ENCODE measurements around the gene OTOA.
"Not testable (repeated sequence)": the region's sequence is repeated elsewhere in the genome, so short reads cannot be mapped to it uniquely, and the experiment has no call there.

The OTOA gene

DNA sequence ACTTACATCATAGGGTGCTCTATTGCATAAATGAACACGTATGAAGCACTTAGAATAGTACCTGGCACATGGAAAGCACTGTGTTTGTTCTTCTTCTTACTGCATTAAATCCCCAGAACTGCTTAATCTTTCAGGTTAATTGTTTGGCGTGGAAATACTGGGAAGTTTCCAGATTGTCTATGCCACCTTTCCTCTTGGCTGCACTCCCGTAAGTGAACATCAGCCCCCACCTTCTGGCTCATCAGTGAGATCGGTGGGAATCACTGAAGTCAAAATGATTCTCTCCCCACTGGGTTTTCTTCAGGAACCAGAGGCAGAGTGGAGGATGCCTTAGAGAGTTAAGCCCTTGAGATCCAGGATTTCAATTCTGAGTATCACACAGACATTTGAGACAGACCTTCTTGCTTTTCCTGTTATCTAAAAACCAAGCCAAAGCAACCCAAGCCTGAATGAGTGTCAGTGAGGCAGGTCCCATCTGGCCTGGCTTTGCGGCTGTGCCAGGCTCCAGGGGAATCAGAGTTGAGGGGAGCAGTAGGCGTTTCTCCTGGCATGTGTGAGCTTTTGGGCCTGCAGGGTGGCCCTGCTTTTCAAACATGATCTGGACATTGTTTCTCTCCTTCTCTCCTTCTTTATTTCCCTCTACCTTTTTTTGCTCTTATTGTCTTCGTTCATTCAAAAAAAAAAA, 59.1 kb downstream of the OTOA start:
- DNase-seq (ENCODE audit: low read depth), result no peak

DNA sequence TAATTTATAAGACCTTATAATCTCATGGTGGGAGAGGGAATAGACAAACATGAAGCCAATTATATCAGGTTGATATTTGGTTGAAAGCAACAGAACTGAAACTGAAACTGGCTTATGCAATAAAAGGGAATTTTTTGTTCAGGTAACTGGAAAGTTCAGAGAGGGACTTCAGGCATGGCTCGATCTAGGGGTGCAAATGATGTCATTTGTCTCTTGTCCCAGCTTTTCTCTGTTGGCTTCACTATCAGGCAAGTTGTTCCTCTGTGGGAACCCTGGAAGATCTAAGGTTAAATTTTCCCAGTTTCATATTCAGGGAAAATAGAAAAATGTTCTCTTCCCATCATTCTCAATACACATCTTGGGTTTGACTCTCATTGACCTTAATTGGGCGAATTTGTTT, 59.8 kb downstream of the OTOA start:
- DNase-seq (ENCODE audit: low read depth), result no peak

DNA sequence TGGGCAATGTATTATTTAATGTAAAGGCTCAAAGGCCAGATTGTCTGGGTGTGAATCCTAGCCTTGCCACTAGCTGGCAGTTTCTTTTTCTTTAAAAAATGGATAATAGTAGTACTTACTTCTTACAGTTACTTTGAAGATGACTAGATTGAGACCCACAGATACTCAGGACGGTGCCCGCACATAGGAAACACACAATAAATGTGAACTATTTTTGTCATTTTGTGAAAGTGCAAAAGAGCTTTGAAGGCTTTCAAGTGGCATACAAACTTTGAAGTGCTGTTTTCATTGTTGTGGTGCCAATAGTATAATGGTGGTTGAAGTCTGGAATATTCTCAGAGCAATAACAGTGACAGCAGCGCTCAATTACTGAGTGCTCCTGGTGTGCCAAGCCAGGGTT, 63.6 kb downstream of the OTOA start:
- DNase-seq (ENCODE audit: low read depth), result no peak

DNA sequence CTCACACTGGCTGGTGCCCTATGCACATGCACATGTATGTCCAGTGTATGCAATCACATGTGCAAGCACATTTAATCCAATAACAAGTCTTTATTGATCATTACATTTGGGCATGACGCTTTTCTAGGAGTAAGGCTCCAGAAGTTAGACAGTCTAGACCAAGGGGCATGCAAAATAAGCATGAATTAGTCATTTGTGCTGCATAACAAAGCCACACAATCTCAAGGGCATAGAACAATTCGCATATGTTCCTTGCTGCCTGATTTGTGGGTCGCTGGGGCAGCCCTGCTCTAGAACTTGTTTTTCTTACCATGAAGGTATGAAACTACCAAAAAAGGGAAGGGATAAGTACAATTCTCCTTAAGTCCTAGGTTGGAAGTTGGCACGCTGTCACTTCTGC, 67.5 kb downstream of the OTOA start:
- not testable (repeated sequence) for DNase-seq (ENCODE audit: low read depth)

DNA sequence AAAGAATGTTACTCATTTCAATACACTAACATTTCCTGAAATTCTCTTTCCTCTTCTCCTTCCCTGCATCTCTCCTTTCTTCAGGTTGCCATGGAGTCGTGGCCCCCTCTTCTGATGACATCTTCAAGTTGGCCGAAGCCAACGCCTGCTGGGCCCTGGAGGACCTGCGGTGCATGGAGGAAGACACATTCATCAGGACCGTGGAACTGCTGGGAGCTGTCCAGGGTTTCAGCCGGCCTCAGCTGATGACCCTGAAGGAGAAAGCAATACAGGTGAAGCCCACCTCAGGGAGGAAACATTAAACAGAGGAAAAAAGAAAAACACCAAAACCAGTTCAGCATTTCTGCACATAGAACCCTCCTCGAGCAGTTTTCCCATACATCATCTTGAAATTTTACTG, 76.9 kb downstream of the OTOA start:
- not testable (repeated sequence) for DNase-seq (ENCODE audit: low read depth)

DNA sequence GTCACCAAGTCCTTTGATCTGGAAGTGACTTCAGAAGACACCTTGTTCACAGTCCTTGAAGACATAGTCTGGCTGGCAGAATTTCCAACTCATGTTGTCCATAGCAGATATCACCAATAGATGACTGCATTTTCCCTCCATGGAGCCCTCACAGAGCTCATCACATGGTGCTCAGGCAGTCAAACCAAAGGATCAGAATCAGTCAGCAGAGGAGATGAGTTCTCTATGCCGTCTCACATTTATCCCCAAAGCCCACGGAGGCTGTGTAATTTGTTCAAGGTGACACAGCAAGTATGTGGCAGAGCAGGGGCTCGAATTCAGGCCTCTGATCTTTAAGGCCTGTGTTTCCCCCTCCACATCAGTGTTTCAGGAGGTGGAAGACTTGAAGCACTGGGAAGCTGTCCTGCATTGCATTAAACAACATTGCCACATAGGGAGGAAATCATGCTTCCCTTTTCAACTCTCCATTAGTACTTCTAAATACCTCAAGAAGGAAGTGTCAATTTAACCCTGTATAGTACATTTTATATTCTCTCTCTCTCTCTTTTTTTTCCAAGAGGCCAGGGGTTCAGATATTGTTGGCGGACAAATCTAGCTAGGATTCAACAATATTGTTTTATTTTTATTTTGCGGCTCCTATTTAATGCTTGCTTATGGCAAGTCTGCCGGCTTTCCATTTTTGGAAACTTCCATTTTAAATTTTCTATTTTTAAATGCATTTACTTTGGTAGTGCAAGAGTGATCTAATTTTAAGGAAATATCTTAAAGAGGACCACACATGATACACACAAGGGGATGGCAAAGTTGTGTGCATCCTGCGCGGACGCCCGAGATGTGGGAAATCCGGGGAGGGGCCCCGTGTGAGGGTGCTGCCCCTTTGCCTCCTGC, 92.7 kb downstream of the OTOA start:
- DNase-seq (ENCODE audit: low read depth), result peak; percentile 0

DNA sequence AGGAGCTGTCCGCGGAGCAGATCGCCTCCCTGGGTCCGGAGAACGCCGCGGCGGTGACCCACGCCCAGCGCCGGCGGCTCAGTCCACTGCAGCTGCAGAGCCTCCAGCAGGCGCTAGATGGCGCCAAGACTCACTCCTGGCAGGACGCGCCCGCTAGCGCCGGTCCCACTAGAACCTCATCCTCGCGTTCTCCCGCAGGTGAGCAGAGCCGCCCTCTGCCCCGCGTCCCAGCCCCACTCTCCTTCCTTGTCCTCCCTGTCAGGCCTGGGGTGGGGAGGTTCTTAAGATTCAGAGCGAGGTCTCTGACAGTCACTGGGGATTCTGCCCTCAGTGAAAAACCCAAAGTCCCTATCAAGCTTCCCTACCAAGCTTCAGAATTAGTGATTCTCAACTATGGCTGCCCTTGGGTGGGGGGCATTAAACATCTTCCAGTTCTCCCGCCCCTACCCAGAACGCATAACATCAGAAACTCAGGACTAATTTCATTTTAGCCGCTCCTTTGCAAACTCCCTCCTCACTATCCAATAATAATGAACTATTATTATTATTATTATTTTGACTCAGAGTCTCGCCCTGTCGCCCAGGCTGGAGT, 93.4 kb downstream of the OTOA start:
- DNase-seq (ENCODE audit: low read depth), result not testable (repeated sequence)

DNA sequence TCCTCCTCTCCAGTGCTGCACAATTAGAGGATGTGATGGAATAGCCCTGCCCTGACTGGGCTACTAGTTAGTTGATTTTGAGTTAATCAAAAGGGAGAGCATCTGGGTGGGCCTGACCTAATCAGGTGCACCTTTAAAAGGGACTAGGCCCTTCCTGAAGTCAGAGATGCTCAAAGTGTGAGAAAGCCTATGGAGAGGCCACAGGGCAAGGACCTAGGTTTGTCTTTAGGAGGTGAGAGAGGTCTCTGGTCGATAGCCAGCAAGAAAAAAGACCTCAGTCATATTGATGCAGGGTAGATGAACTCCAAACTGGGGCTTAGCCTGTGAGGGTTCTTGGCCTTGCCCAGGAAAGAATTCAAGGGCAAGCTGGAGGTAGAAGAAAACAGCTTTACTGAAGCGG, 104.5 kb downstream of the OTOA start:
- DNase-seq (ENCODE audit: low read depth), result not testable (repeated sequence)

DNA sequence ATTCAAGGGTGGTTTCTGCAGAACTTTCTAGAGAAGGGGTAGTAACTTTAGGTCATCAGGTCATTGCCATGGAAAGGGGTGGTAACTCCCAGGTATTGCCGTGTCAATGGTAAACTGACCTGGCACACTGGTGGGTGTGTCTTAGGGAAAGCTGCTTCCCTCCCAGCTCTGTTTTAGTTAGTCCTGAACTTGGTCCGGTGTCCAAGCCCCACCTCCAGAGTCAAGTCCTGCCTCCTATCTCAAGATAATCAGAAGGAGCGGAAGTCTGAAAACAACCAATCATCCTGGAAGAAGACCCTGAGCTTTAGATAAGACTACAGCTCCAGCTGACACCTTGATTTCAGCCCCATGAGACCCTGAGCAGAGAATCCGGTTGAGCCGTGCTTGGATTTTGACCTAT, 105.0 kb downstream of the OTOA start:
- not testable (repeated sequence) for DNase-seq (ENCODE audit: low read depth)

DNA sequence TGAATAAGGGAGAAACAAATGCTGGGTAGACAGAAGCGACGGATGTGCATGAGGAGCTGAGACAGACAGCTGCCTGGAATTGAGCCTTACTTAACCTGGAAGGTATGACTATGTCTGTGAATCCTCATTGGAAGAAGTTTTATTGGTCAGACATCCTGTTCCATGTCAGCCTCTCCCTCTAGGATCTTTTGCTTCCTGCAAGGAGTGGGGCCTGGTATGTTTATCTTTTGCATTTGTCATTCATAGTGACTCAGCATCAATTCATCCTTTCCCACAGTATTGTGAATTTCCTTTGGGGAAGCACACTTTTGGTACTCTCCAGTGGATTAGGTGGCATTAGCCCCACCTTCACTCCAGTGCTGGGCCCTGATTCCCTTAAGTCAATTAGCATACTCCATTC, 105.5 kb downstream of the OTOA start:
- DNase-seq (ENCODE audit: low read depth), result peak; percentile 90

DNA sequence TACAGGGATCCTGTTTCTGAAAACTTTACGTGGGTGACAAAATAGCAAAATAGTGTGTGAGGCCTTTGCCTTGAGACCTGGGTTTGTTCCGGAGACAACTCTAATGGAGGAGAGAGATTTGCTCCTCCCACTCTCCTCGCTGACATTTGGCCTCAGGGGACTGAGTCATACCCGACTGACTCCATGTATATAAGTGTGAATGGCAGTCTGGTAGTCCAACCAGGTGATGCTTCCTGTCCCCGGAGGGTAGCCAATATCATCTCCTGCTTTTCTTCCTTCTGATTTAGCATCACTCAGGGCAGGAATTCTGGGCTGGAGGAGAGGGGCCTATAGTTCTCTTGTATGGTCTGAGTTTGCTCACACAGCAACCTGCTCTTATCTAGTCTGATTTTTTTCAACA, 106.8 kb downstream of the OTOA start:
- not testable (repeated sequence) for DNase-seq (ENCODE audit: low read depth)

DNA sequence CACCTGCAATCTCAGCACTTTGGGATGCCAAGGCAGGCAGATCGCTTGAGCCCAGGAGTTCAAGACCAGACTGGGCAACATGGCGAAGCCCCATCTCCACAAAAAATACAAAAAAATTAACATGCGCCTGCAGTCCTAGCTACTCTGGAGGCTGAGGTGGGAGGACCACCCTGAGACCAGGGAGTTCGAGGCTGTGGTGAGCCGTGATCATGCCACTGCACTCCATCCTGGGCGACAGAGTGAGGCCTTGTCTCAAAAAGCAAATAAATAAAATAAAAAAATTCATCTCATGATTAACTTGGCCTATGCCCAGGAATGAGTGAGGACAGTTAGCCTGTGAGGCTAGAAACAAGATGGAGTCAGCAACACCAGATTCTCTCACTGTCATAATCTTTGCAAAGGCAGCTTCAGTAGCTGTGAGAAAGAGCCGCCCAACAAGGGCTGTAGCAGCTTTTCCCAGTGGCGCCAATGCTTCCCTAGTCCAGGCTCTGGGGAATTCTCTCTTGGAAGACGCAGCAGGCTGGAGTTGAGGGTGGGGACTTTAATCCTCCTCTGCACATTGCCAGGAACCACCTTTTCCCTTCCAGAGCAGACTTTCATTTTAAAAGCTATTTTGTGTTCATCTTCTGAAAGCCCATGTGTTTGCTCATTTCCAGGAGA, 108.9 kb downstream of the OTOA start:
- not testable (repeated sequence) for DNase-seq (ENCODE audit: low read depth)

DNA sequence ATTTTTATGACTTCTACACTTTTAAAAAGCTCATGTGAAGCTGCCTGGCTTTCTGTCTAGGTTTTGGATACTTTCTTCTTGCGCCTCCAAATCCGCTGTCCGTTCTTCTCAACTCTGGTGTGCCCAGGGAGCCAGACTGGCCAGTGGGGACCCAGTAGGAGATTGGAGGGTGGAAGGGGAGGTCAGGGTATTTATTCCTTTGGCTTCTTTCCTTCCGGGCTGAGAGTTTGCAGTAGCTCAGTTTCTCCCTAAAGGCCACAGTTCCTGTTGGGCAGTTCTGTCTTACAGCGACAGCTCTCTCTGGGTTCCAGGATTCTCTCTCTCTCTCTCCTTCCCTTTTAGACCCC, 109.4 kb downstream of the OTOA start:
- not testable (repeated sequence) for DNase-seq (ENCODE audit: low read depth)

DNA sequence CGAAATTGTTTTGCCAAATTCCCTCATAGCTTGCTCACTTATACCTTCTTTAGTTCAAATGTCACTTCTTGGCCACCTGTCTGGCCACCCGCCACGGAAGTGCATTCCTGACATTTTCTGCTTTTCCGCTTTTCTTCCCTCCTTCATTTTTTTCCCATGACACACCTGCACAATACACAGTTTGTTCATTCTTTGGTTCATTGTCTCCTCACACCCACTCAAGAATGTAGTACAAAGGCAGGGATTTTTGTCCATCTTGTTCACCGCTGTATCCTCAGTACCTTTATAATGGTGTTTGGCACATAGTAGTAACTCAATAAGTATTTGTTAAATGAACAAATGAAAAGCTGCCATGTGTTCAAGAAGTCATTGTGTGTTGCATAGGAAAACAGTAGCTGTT, 116.8 kb downstream of the OTOA start:
- DNase-seq (ENCODE audit: low read depth), result not testable (repeated sequence)

DNA sequence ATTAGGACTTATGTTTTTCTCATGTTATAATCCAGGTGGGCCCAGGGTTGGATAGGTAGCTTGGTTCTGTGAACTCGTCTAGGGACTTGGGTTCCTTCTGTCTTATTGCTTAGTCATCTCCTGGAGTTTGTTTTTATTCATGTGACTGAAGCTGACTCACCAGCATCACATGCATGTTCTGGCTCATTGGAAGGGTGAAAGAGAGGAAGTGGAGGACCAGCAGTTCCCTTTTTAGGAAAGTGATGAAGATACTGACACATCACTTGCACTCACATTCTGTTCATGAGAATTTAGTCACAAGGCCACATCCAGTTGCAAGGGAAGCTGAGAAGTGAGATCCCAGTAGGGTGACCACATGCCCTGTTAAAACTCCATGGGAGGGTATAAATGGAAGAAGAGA, 126.7 kb downstream of the OTOA start:
- not testable (repeated sequence) for DNase-seq (ENCODE audit: low read depth)

DNA sequence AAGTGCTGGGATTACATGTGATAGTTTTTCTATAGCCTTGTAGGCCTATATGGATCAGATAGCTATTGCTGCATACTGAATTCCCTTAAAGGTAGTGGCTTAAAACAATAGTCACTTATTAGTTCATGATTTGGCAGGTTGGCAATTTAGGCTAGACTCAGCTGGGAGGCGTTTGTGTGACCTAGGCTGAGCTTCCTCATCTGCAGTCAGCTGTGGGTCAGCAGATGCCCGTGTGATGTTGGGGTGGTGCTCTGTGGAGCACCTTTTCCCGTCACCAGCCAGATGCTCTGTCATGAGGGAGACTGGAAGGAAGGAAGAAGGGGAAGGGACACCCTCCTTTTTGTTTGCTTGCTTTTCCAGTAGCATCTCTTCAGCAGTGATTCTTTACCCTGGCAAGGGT, 129.5 kb downstream of the OTOA start:
- not testable (repeated sequence) for DNase-seq (ENCODE audit: low read depth)

DNA sequence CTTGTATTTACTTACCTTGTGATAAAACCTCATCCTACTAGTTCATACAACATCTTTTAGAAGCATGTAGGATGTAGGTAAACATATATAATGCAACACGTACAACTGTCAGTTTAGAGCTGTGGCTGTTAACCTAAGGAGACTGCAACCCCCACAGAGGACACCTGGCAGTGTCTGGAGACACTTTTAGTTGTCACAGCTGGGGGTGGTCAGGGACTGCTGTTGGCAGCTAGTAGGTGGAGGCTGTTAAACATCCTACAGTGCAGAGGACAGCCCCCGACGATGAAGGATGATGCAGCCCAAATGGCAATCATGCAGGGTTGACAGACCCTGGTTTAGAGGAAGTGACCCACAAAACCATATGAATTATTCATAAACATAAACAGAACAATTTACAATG, 134.8 kb downstream of the OTOA start:
- DNase-seq (ENCODE audit: low read depth), result not testable (repeated sequence)

DNA sequence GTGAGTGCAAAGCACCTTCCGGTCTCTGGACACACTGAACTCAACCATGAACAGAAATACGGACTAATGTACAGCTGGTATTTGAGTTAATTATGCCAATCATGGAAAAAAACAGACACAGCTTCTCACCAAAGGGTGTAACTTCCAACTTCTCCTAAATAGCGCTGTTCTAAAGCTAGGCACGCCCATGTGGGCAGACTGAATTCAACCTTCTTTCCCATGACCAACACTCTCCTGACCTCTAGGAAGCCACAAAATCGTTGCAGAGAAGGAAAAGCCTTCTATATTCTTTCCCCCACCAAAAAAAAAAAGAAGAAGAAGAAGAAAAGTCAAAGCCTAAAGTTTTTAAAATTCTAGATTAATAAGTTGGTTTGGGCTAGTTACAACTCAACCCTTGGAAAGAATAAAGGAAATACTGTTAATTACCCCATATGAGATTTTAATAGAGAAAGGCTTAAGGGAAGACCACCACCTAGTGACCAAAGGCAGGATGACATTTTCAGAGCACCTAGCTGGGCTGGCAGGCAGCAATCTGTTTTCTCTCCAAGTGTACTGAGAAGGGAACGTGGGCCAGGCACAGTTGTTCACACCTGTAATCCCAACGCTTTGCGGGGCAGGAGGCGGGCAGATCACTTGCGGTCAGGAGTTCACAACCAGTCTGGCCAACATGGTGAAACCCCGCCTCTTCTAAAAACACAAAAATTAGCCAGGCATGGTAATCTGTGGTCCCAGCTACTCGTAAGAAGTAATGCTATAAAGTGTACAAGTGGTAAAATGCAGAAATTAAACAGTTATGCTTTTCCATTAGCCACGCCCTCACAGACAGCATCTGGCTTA, 138.0 kb downstream of the OTOA start:
- DNase-seq (ENCODE audit: low read depth), result peak; percentile 62

DNA sequence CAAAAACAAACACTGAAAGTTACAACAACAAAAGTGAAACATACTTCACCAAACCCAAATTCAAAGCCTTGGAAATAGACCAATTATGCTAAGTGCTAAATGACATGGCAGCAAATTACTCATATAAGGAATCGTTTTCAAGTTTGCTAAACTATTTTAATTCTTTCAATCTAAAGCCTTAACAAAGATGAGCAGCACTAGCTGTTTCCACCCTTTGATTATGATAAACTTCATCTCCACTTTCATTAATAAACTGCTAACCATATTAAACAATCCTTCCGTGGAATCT, 138.6 kb downstream of the OTOA start:
- DNase-seq (ENCODE audit: low read depth), result not testable (repeated sequence)
